IMR-90 (cell line): ENCODE results near the gene RAD51B. TPM values are rescaled to one million over a fixed set of nuclear protein-coding genes. Genes with fewer than 3 reads are reported as not detected.
A peak's percentile ranks its signal among the peaks of the same experiment; 100 is the strongest.

ENCODE experiments used
- ATAC-seq: fragments of 200-7000 bp; cut with Tn5 transposase; 2 replicates; pipeline ENCODE4 v1.9.1; 2020; ENCODE audit warnings: low read depth, mild to moderate bottlenecking, moderate library complexity
- BruUV-seq: library from RNA; stranded (reverse); fragments of 400-500 nt; replicated peaks from 2 replicates; lab custom pipeline; 2021; lab: Mats Ljungman, UMichigan
- CTCF ChIA-PET: fragments of 300-600 bp; formaldehyde crosslinking; extraction: SDS; loops from one replicate; lab custom pipeline; 2021; ENCODE audit warnings: antibody characterized with exemption; lab: Yijun Ruan, JAX
- POLR2A ChIA-PET: fragments of 300-600 bp; sonication (Branson Sonifier 250); formaldehyde crosslinking; loops from one replicate; lab custom pipeline; 2022; ENCODE audit warnings: antibody characterized with exemption; ENCODE audit not compliant: unreplicated experiment; lab: Charles Lee
- DNase-seq: peaks from one replicate; pipeline ENCODE4 v3.0.0; 2013
- H2AFZ ChIP-seq: replicated peaks from 2 replicates; pipeline ENCODE3; 2013; ENCODE audit warnings: low read length, mild to moderate bottlenecking; ENCODE audit not compliant: poor library complexity
- H2AK5ac ChIP-seq: 2 replicates; pipeline ENCODE4 v1.6.1; 2013; ENCODE audit warnings: low read depth, low read length, inconsistent platforms
- H2AK9ac ChIP-seq: replicated peaks from 2 replicates; pipeline ENCODE3; 2013; ENCODE audit warnings: mild to moderate bottlenecking, low read depth, low read length, moderate library complexity; ENCODE audit not compliant: poor library complexity
- H2BK120ac ChIP-seq: 2 replicates; pipeline ENCODE4 v1.6.1; 2013; ENCODE audit warnings: low read depth, low read length, inconsistent platforms
- H2BK15ac ChIP-seq: 3 replicates; pipeline ENCODE4 v1.6.1; 2013; ENCODE audit warnings: low read depth, low read length, inconsistent platforms
- H2BK20ac ChIP-seq: 2 replicates; pipeline ENCODE4 v1.6.1; 2013; ENCODE audit warnings: low read depth, mild to moderate bottlenecking, inconsistent platforms, low read length, moderate library complexity
- H2BK5ac ChIP-seq: 2 replicates; pipeline ENCODE4 v1.6.1; 2013; ENCODE audit warnings: mild to moderate bottlenecking, low read depth, low read length, inconsistent platforms; ENCODE audit not compliant: poor library complexity, severe bottlenecking
- H3K14ac ChIP-seq: replicated peaks from 2 replicates; pipeline ENCODE4 v1.6.1; 2013; ENCODE audit warnings: low read depth, low read length, inconsistent platforms
- H3K18ac ChIP-seq: 2 replicates; pipeline ENCODE4 v1.6.1; 2013; ENCODE audit warnings: low read depth, low read length, control low read depth
- H3K23ac ChIP-seq: 2 replicates; pipeline ENCODE4 v1.6.1; 2013; ENCODE audit warnings: low read depth, low read length, inconsistent platforms
- H3K27ac ChIP-seq: 2 replicates; pipeline ENCODE4 v1.5.1; 2013; ENCODE audit warnings: mild to moderate bottlenecking, control low read depth, low read length; ENCODE audit not compliant: insufficient read depth
- H3K27me3 ChIP-seq: 2 replicates; pipeline ENCODE4 v1.6.1; 2013; ENCODE audit warnings: low read length; ENCODE audit not compliant: control insufficient read depth, insufficient read depth
- H3K36me3 ChIP-seq: 2 replicates; pipeline ENCODE4 v1.6.1; 2013; ENCODE audit warnings: low read length, mixed read lengths; ENCODE audit not compliant: control insufficient read depth, insufficient read depth
- H3K4ac ChIP-seq: 2 replicates; pipeline ENCODE4 v1.6.1; 2013; ENCODE audit warnings: low read depth, low read length, inconsistent platforms
- H3K4me1 ChIP-seq: 2 replicates; pipeline ENCODE4 v1.6.1; 2013; ENCODE audit warnings: low read length, mixed read lengths; ENCODE audit not compliant: control insufficient read depth, insufficient read depth
- H3K4me2 ChIP-seq: 2 replicates; pipeline ENCODE4 v1.6.1; 2013; ENCODE audit warnings: low read depth, mild to moderate bottlenecking, control low read depth, low read length, moderate library complexity
- H3K4me3 ChIP-seq: 2 replicates; pipeline ENCODE4 v1.5.1; 2013; ENCODE audit warnings: low read depth, mild to moderate bottlenecking, control low read depth, low read length, moderate library complexity; ENCODE audit not compliant: insufficient read depth
- H3K56ac ChIP-seq: 2 replicates; pipeline ENCODE4 v1.6.1; 2013; ENCODE audit warnings: low read length, inconsistent platforms; ENCODE audit not compliant: insufficient read depth; ENCODE audit errors: extremely low read depth
- H3K79me1 ChIP-seq, 2 experiments: 2 replicates each; pipeline ENCODE4 v1.6.1; 2013; ENCODE audit warnings: low read length in 2 of 2, inconsistent platforms in 1 of 2, low read depth in 1 of 2
- H3K9ac ChIP-seq: 2 replicates; pipeline ENCODE4 v1.6.1; 2013; ENCODE audit warnings: low read depth, low read length, control low read depth
- H3K9me1 ChIP-seq: 2 replicates; pipeline ENCODE4 v1.6.1; 2013; ENCODE audit warnings: low read length, inconsistent platforms; ENCODE audit not compliant: insufficient read depth
- H3K9me3 ChIP-seq: 2 replicates; pipeline ENCODE4 v1.6.1; 2013; ENCODE audit warnings: low read length; ENCODE audit not compliant: control insufficient read depth, insufficient read depth
- H4K20me1 ChIP-seq: 2 replicates; pipeline ENCODE4 v1.6.1; 2013; ENCODE audit warnings: low read length, inconsistent platforms; ENCODE audit not compliant: insufficient read depth
- H4K5ac ChIP-seq: 2 replicates; pipeline ENCODE4 v1.6.1; 2013; ENCODE audit warnings: mild to moderate bottlenecking, low read depth, low read length, control low read depth
- H4K8ac ChIP-seq, 2 experiments: 2 replicates each; pipeline ENCODE4 v1.6.1; 2013; ENCODE audit warnings: low read depth in 2 of 2, low read length in 2 of 2, control low read depth in 1 of 2, inconsistent platforms in 1 of 2
- H4K91ac ChIP-seq: 2 replicates; pipeline ENCODE4 v1.6.1; 2013; ENCODE audit warnings: low read depth, low read length, inconsistent platforms; ENCODE audit not compliant: insufficient read depth
- ELK1 ChIP-seq: fragments of 150-350 bp; IDR thresholded peaks from 2 replicates; pipeline ENCODE4 v1.6.1; 2016; ENCODE audit warnings: low read depth, mild to moderate bottlenecking, low read length, moderate library complexity, borderline replicate concordance
- MAZ ChIP-seq: IDR thresholded peaks from 2 replicates; pipeline ENCODE4 v1.6.1; 2012; ENCODE audit warnings: low read depth, mild to moderate bottlenecking, low read length, improper control_type of control experiment, moderate library complexity, borderline replicate concordance
- POLR2A ChIP-seq: IDR thresholded peaks from 2 replicates; pipeline ENCODE4 v1.6.1; 2012; ENCODE audit warnings: mild to moderate bottlenecking, low read depth, low read length
- SMC3 ChIP-seq: fragments of 150-350 bp; IDR thresholded peaks from 2 replicates; pipeline ENCODE4 v1.6.1; 2016; ENCODE audit warnings: low read depth, mild to moderate bottlenecking, antibody characterized with exemption, low read length, moderate library complexity
- USF2 ChIP-seq: fragments of 150-350 bp; IDR thresholded peaks from 2 replicates; pipeline ENCODE4 v1.6.1; 2017; ENCODE audit warnings: mild to moderate bottlenecking, antibody characterized with exemption, low read length, low read depth
- WGBS, 2 experiments: methylation state at CpG; one replicate each; pipeline versions ENCODE4 v1.1.5 to v1.1.7; 2013; ENCODE audit warnings: missing lambda C conversion rate in 2 of 2; ENCODE audit not compliant: insufficient read length in 1 of 2; ENCODE audit errors: extremely low coverage in 2 of 2; 5-methylcytosine and 5-hydroxymethylcytosine counted together
- dilution Hi-C: fragments of 300-500 bp; cut with HindIII; formaldehyde crosslinking; loops from one replicate; pipeline ENCODE4 v1.14.3; 2018; ENCODE audit warnings: low sequenced_read_pairs; ENCODE audit not compliant: unreplicated experiment
- in situ Hi-C: fragments of 300-500 bp; cut with MboI; formaldehyde crosslinking; loops from 3 replicates; pipeline ENCODE4 v1.14.3; 2019; ENCODE audit warnings: low sequenced_read_pairs, inconsistent platforms, mixed read lengths
- intact Hi-C: fragments of 100-400 bp; cut with micrococcal nuclease; formaldehyde crosslinking; loops from 2 replicates; pipeline ENCODE4 v1.10.0; 2022
- polyA plus RNA-seq, 3 experiments: library from polyadenylated mRNA; depleted of rRNA; stranded (reverse); fragments of >200 nt; gene quantifications; 2 replicates each; pipeline ENCODE4 v1.2.3, GENCODE V29; 2012; ENCODE audit warnings: low replicate concordance in 1 of 3
- total RNA-seq: library from RNA; depleted of rRNA; stranded (reverse); fragments of >200 nt; gene quantifications from 2 replicates; pipeline ENCODE4 v1.2.3, GENCODE V29; 2012

The RAD51B gene
- total and polyA plus RNA-seq, 2 of the 4 experiments (the other 2 are of a cell fraction) = 5.1 to 18.8 TPM

DNA sequence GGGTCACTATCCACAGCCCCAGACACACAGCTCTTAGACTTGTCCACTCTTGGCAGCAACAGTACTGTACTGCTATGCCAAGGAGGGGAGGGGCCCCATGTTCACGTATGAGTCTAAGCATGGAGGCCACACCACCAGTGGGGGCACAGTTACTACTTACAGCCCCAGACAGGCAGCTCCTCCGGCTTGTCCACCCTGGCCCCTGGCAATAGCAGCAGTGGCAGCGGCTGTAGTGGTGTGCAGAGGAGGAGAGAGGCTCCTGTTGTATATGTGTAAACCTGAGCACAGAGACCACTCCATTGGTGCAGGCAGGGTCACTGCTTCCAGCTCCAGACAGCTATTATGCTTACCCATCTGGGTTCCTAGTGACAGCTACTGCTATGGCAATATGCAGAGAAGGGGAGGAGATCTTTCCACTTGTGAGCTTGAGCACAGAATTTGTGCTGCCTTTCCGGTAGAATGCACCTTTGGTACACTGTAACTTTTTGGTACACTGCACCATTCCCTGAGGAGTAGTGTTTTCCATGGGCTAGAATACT lies 113.2 kb downstream of the RAD51B start:
- Histone ChIP-seq H3K27ac (no peak overlapping the region), H2BK15ac (no peak overlapping the region), H3K79me1 (peaks cover 0 to 3% of the 10 kb centered on the region in 2 experiments; a peak in 1 of 4 replicates), H2AK5ac (0 out of 2 replicates have a peak overlapping the region, but pooled peaks have one; percentile 7), H3K9ac (no peak overlapping the region), H2AK9ac (no peak overlapping the region), H3K36me3 (no peaks in the 10 kb centered on the region), H3K4me3 (no peak overlapping the region), H4K20me1 (no peaks in the 10 kb centered on the region), H2AFZ (no peak overlapping the region), H3K9me3 (no peaks in the 10 kb centered on the region), H3K14ac (no peak overlapping the region), H3K18ac (no peak overlapping the region), H3K9me1 (no peaks in the 10 kb centered on the region), H2BK5ac (no peak overlapping the region), H2BK20ac (no peak overlapping the region), H2BK120ac (no peak overlapping the region), H3K27me3 (no peaks in the 10 kb centered on the region), H4K5ac (no peak overlapping the region), H3K23ac (no peak overlapping the region), H4K91ac (no peak overlapping the region), H3K4me2 (no peak overlapping the region), H3K4me1 (no peaks in the 10 kb centered on the region; the same call in 1 of the 2 replicates), H4K8ac (no peak overlapping the region), H3K4ac (no peak overlapping the region; the same call in 1 of the 2 replicates), H3K56ac (no peak overlapping the region)
- BruUV-seq = no TSS peak
- intact Hi-C loops (loop anchor here (5.0 kb wide), 1 partner anchor 910 kb away; no protein-coding TSS in a partner anchor), in situ Hi-C loops (loop anchor here (5.0 kb wide), 1 partner anchor 890 kb away; no protein-coding TSS in a partner anchor), dilution Hi-C loops (no loop called here)
- ChIA-PET CTCF (interaction anchor here (1.1 to 1.6 kb wide), 3 partner anchors 51 to 855 kb away, joined by 3 to 4 read pairs (median 4); no protein-coding TSS in a partner anchor), POLR2A (no interaction called here)
- no peak for ATAC-seq
- no peak for TF ChIP-seq MAZ
- TF ChIP-seq ELK1 = no peak
- no peak for TF ChIP-seq SMC3
- TF ChIP-seq USF2 = no peak
- TF ChIP-seq POLR2A = no peak
- WGBS, 2 experiments = no CpG with 5 or more reads among the region's 4 CpGs
- no peak for DNase-seq
